Measurements from ENCODE around the gene NFATC2.
"Not testable (repeated sequence)": the region's sequence is repeated elsewhere in the genome, so short reads cannot be mapped to it uniquely, and the experiment has no call there.

NFATC2 gene

DNA sequence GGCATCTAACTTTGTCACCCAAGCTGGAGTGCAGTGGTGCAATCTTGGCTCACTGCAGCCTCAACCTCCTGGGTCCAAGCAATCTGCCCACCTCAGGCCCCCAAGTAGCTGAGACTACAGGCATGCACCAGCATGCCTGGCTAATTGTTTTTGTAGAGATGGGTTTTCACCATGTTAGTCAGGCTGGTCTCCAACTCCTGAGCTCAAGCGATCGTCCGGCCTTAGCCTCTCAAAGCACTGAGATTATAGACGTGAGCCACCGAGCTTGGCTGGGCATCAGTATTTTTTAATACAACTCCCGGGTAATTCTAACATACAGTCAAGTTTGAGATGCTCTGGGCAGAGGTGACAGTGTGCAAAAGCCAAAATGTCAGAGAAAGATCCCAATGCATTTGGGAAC, 73.5 kb downstream of the NFATC2 start:
- DNase-seq, result no peak

DNA sequence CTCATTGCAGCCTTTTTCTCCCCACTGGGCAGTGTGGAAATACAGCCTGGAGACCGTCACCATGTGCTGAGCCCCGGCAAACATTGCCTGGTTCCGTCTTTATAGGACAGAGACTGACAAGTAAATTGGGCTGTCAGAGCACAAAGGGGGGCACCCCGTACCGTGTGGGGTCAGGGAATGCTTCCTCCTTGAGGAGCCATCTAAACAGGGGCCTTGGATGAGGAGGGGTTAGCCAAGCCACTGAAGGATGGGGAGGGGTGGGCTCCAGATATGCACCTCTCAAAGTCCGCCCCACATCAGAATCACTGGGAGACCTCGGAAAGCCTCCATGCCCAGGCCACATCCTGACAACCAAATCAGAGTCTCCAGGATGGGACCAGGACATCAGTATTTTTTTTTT, 73.9 kb downstream of the NFATC2 start:
- no peak for DNase-seq

- DNase-seq, result no peak
Observed at GRCh38 chr20:51467956-51468626, 74.4 kb downstream of the NFATC2 start.

- no peak for DNase-seq
Observed at GRCh38 chr20:51463998-51464397, 78.5 kb downstream of the NFATC2 start.

DNA sequence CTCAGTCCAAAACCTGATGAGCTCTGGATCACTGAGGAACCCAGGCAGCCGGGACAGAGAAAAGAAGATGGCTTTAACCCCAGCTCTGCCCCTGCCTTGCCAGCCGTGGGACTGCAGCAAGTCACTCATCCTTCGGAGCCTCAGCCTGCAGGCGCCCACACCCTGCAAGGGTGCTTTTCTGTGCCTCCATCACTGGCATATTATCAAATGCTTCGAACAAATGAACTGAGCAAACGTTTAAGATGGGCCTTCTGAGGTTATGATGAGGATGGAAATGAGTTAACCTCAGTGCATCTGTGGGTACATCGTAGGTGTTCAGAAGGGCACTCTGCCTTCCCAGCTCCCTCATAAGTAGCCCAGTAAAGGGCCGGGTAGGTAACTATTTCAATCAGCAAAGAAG, 79.0 kb downstream of the NFATC2 start:
- no peak for DNase-seq

- peak; percentile 36 to 81 for DNase-seq
Observed at GRCh38 chr20:51462566-51463276, 79.8 kb downstream of the NFATC2 start.

GRCh38 chr20:51461846-51462245, 80.7 kb downstream of the NFATC2 start:
- not testable (repeated sequence) for DNase-seq

DNA sequence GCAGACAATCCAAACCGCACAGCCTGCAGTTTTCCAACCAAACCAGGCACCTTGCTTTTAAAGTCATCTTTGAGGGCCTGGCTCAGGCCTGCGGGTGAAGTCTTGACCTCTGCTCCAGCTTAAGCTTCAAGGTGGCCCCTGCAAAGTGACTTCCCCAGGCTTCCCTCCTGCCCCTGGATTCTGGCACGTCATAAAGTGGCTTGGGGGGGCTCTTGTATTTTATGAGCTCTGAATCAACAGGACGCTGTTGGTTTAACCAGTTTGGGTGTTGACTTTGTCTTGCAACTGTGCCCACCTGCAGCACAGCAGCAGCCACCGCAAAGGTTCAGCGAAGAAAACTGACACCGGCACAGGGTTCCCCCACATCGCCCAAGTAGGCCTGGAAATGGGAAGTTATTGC, 81.2 kb downstream of the NFATC2 start:
- no peak for DNase-seq

- DNase-seq, result no peak
Observed at GRCh38 chr20:51460569-51461265, 81.8 kb downstream of the NFATC2 start.

DNA sequence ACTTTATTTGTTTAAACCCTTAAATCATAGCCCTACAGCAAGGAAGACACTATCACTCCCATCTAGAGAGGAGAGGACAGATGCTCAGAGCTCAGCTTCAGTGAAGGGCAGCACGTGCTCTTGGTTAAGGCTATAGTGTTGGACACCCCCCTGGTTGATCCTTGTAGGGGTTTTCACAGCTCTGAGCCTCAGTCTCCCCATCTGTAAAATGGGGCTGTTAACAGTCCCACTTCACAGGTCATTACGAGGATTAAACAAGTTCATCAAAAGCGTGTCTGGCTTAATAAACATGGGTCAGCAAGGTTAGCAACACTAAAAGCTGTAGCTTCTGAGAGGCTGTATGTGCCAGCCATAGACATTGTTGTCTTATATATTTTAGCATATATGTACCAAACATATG, 82.4 kb downstream of the NFATC2 start:
- DNase-seq, result no peak

GRCh38 chr20:51458751-51459439, 83.6 kb downstream of the NFATC2 start:
- DNase-seq, result no peak

GRCh38 chr20:51457533-51457932, 85.0 kb downstream of the NFATC2 start:
- DNase-seq, result no peak

DNA sequence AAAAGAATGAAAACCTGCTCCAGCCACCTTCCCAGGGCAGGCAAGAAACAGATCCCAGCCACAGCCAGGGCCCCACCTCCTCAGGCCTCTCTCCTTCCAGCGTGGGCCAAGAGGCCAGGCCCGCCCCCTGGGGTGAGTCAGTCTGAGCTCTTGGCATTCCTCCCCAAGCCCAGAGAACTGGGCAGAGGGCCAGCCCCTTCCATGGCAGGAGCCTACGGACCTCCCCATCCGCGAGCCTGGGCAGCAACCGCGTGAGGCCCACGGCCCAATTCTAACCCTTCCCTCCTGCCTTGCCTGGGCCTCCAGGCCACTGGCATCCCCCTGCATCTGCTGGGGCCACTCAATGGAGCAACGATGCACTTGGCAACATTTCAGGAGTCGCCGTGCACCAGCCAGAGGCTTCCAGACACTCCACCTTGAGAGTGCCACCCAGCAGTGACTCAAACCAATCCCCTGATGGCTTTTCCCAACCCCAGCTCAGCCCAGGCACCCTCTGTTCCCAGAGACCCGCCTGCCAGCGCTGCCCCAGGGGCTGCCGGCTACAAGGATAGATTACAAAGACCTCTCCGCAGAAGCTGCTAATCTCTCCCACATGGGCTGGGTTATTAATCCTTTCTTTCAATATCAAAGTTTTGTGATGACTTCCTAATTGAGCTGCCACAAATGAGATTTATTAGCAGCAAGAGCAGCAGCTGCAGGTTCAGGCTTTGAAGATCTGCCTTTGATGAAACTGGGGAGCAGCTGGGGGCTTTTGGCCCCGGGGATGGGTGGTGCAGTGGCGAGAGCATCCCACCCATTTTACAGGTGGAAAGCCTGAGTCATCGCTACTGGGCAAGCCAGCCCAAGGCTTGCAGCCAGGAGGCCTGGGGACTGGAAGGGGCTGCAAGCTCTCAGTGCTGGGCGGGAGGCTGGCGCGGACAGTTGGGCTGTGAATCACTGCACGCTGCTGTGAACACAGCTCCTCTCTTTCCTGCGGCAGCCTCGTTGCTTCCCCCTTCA, 85.7 kb downstream of the NFATC2 start:
- peak; percentile 88 to 98 for DNase-seq

GRCh38 chr20:51454250-51454865, 88.2 kb downstream of the NFATC2 start:
- no peak for DNase-seq

GRCh38 chr20:51452734-51453365, 89.7 kb downstream of the NFATC2 start:
- no peak for DNase-seq

DNA sequence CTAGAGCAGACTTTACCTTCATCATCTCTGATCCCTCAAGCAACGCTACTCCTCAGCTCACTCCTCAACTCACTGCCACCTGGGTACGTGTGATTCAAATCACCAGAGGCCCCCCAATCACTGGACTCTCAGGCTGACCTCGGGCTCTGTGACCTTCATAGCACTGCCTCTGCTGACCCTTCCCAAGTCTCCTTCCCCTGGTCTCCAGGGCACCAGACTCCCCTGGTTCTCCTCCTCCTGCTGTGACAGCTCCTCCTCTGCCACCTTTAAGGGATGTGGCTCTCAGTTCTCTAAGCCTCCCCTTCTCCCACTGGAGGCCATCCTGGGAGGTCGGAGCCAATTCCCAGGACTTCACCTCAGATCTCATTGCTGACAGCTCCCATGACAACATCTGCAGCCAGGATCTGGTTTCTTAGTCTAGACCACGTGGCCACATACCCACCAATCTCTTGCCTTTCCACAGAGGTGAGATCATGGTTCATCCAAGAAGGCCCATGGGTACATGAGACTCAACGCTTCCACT, 90.4 kb downstream of the NFATC2 start:
- DNase-seq, result no peak

DNA sequence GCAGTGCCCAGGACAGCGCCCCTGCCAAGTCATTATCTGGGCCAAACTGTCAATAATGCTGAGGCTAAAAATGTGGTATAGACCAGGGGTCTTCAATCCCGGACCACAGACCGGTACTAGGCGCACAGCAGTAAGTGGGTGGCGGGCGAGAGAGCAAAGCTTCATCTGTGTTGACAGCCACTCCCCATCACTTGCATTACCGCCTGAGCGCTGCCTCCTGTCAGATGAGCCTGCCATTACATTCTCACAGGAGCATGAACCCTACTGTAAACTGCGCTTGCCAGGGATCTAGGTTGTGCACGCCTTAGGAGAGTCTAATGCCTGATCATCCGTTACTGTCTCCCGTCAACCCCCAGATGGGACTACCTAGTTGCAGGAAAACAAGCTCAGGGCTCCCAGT, 91.0 kb downstream of the NFATC2 start:
- no peak for DNase-seq

DNA sequence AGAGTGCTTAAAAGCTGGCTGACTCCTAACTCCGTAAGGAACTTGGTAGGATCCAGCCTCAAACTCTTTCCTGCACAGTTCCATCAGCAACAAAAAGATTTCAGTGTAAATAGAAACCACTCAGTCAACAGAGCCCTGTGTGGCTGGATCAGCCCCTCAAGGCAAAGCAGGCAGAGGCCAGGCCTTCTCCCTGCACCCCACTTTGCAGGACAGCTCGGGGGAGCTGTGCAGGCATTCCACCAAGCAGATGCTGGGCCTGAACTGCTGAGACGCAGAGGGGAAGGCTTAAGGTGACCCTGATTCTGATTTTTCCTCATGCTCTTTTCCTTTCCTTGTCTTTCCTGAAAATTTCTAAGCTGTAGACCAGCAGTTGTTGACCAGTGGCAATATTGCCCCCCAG, 91.5 kb downstream of the NFATC2 start:
- DNase-seq, result no peak

DNA sequence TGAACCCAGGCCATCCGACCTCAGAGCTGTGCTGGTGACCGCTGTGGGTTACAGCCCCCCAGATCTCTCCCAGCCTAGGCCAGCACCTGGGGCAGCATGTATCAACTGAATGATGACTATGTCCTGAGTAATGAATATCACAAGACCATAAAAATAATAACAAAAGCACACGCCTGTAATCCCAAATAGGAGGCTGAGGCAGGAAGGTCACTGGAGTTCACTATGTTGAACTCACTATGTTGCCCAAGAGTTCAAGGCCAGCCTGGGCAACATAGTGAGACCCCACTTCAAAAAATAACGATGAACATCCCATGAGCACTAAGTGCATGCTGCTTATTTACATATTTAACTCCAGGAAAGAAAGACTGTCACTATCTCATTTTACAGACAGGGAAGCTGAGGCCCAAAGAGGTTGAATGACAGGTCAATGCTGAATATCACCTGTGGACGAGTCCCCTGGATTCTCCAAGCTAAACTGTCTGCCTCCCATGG, 92.3 kb downstream of the NFATC2 start:
- DNase-seq, result no peak

- DNase-seq, result no peak
Observed at GRCh38 chr20:51449498-51450220, 92.9 kb downstream of the NFATC2 start.

All from NCI-H446 (cell line).